H1 (cell line): ENCODE measurements around the gene TRIM24. TPM values are rescaled to one million over a fixed set of nuclear protein-coding genes. Genes with fewer than 3 reads are reported as not detected.

ENCODE experiments used
- CTCF ChIA-PET: fragments of 300-600 bp; sonication (Branson Sonifier 250); formaldehyde crosslinking; loops from one replicate; lab custom pipeline; 2021; ENCODE audit not compliant: partially characterized antibody; lab: Charles Lee
- POLR2A ChIA-PET: fragments of 300-600 bp; sonication (Branson Sonifier 250); formaldehyde crosslinking; loops from one replicate; lab custom pipeline; 2021; ENCODE audit warnings: inconsistent platforms; ENCODE audit not compliant: partially characterized antibody; lab: Charles Lee
- DNase-seq, 2 experiments: peaks; one replicate each; pipeline versions ENCODE4 v3.0.0 to v3.0.0-alpha.2; 2010 to 2022; ENCODE audit warnings: low spot score in 2 of 2, low read depth in 1 of 2, mixed read lengths in 1 of 2
- FAIRE-seq: peaks from 2 replicates; lab custom pipeline; 2011; peaks lifted over from hg19 to GRCh38; lab: Jason Lieb, UNC
- H2AFZ ChIP-seq: 2 replicates; pipeline ENCODE4 v1.8.1; 2012; ENCODE audit warnings: low read length, inconsistent platforms
- H2AK5ac ChIP-seq: 2 replicates; pipeline ENCODE4 v1.6.1; 2013; ENCODE audit warnings: low read depth, low read length
- H2BK120ac ChIP-seq: replicated peaks from 2 replicates; pipeline ENCODE3; 2013; ENCODE audit warnings: low read depth, low read length, inconsistent platforms
- H2BK12ac ChIP-seq: 2 replicates; pipeline ENCODE4 v1.6.1; 2013; ENCODE audit warnings: low read depth, low read length
- H2BK15ac ChIP-seq: 2 replicates; pipeline ENCODE4 v1.6.1; 2013; ENCODE audit warnings: low read length
- H2BK20ac ChIP-seq: 2 replicates; pipeline ENCODE4 v1.6.1; 2013; ENCODE audit warnings: low read length
- H2BK5ac ChIP-seq: 2 replicates; pipeline ENCODE4 v1.6.1; 2013; ENCODE audit warnings: low read depth, low read length
- H3K14ac ChIP-seq: 2 replicates; pipeline ENCODE4 v1.6.1; 2013; ENCODE audit warnings: inconsistent platforms; ENCODE audit not compliant: insufficient read length
- H3K18ac ChIP-seq: 2 replicates; pipeline ENCODE4 v1.6.1; 2013; ENCODE audit warnings: low read length; ENCODE audit errors: extremely low read depth
- H3K23ac ChIP-seq: 2 replicates; pipeline ENCODE4 v1.6.1; 2013; ENCODE audit warnings: inconsistent platforms; ENCODE audit not compliant: insufficient read length
- H3K23me2 ChIP-seq: 2 replicates; pipeline ENCODE4 v1.6.1; 2013; ENCODE audit warnings: low read depth, low read length
- H3K27ac ChIP-seq: 2 replicates; pipeline ENCODE4 v1.6.1; 2011; ENCODE audit warnings: low read depth, low read length, inconsistent platforms
- H3K27me3 ChIP-seq, 4 experiments: replicated peaks in 1 of 4; 1 replicate in 1 of 4; 2 replicates in 3 of 4; pipeline versions ENCODE4 v1.6.1 to v1.8.1; 2011 to 2013; ENCODE audit warnings: low read length in 3 of 4, mild to moderate bottlenecking in 3 of 4, inconsistent platforms in 2 of 4, mixed read lengths in 2 of 4, moderate library complexity in 1 of 4; ENCODE audit not compliant: control insufficient read depth in 3 of 4, insufficient read depth in 3 of 4; ENCODE audit errors: extremely low read depth in 1 of 4
- H3K36me3 ChIP-seq, 4 experiments: 2 replicates each; pipeline versions ENCODE4 v1.6.1 to v1.8.1; 2011 to 2013; ENCODE audit warnings: mild to moderate bottlenecking in 4 of 4, low read length in 3 of 4, moderate library complexity in 2 of 4, control low read depth in 1 of 4, inconsistent platforms in 1 of 4; ENCODE audit not compliant: insufficient read depth in 4 of 4, control insufficient read depth in 2 of 4
- H3K4ac ChIP-seq: replicated peaks from 2 replicates; pipeline ENCODE3; 2013; ENCODE audit warnings: low read length, low read depth, mixed read lengths, inconsistent platforms; ENCODE audit not compliant: insufficient read length
- H3K4me1 ChIP-seq, 4 experiments: replicated peaks in 1 of 4; 1 replicate in 1 of 4; 2 replicates in 3 of 4; pipeline versions ENCODE4 v1.6.1 to v1.8.1; 2011 to 2013; ENCODE audit warnings: low read length in 3 of 4, inconsistent platforms in 2 of 4, mixed read lengths in 1 of 4; ENCODE audit not compliant: insufficient read depth in 4 of 4, control insufficient read depth in 3 of 4
- H3K4me2 ChIP-seq, 2 experiments: 2 replicates each; pipeline versions ENCODE4 v1.6.1 to v1.8.1; 2011 to 2013; ENCODE audit warnings: low read depth in 2 of 2, low read length in 2 of 2, control low read depth in 1 of 2, inconsistent platforms in 1 of 2, mild to moderate bottlenecking in 1 of 2; ENCODE audit not compliant: insufficient read depth in 1 of 2
- H3K4me3 ChIP-seq, 4 experiments: fragments of 200-600, 300-600 bp in 1 of 4; sonication (generic), shearing (Covaris generic), sonication (Bioruptor Twin) in 1 of 4; 2 replicates each; pipeline versions ENCODE4 v1.5.1 to v1.8.1; 2011 to 2016; ENCODE audit warnings: low read length in 4 of 4, low read depth in 3 of 4, control low read depth in 2 of 4, inconsistent platforms in 2 of 4, mild to moderate bottlenecking in 2 of 4, mixed read lengths in 1 of 4, moderate library complexity in 1 of 4; ENCODE audit not compliant: insufficient read depth in 2 of 4; ENCODE audit errors: extremely low read depth in 1 of 4
- H3K56ac ChIP-seq: replicated peaks from 2 replicates; pipeline ENCODE3; 2013; ENCODE audit warnings: low read depth, mild to moderate bottlenecking, mixed read lengths, low read length, inconsistent platforms; ENCODE audit not compliant: insufficient read length
- H3K79me1 ChIP-seq: 2 replicates; pipeline ENCODE4 v1.6.1; 2013; ENCODE audit warnings: low read depth, low read length, control low read depth
- H3K79me2 ChIP-seq, 2 experiments: 2 replicates each; pipeline versions ENCODE4 v1.6.1 to v1.8.1; 2012 to 2013; ENCODE audit warnings: low read length in 2 of 2, mild to moderate bottlenecking in 2 of 2, inconsistent platforms in 1 of 2; ENCODE audit not compliant: insufficient read depth in 2 of 2, control insufficient read depth in 1 of 2
- H3K9ac ChIP-seq, 4 experiments: replicated peaks in 1 of 4; 1 replicate in 1 of 4; 2 replicates in 3 of 4; pipeline versions ENCODE4 v1.6.1 to v1.8.1; 2011 to 2013; ENCODE audit warnings: low read depth in 3 of 4, low read length in 3 of 4, control low read depth in 2 of 4, mild to moderate bottlenecking in 2 of 4, moderate library complexity in 2 of 4, inconsistent platforms in 1 of 4; ENCODE audit errors: extremely low read depth in 1 of 4
- H3K9me3 ChIP-seq, 2 experiments: 2 replicates each; pipeline versions ENCODE4 v1.6.1 to v1.8.1; 2012 to 2013; ENCODE audit warnings: mild to moderate bottlenecking in 2 of 2, moderate library complexity in 2 of 2, control low read depth in 1 of 2, inconsistent platforms in 1 of 2, low read depth in 1 of 2, low read length in 1 of 2, mixed read lengths in 1 of 2; ENCODE audit not compliant: insufficient read depth in 2 of 2
- H4K20me1 ChIP-seq, 2 experiments: replicated peaks in 1 of 2; 2 replicates each; pipeline versions ENCODE3 to v1.8.1; 2011 to 2013; ENCODE audit warnings: inconsistent platforms in 2 of 2, low read length in 2 of 2, mild to moderate bottlenecking in 1 of 2; ENCODE audit not compliant: insufficient read depth in 2 of 2, control insufficient read depth in 1 of 2
- H4K5ac ChIP-seq: 2 replicates; pipeline ENCODE4 v1.6.1; 2013; ENCODE audit warnings: low read length, low read depth, mixed read lengths, inconsistent platforms; ENCODE audit not compliant: insufficient read length
- H4K8ac ChIP-seq: 2 replicates; pipeline ENCODE4 v1.8.0; 2013; ENCODE audit warnings: mild to moderate bottlenecking, moderate library complexity, low read length, inconsistent platforms; ENCODE audit not compliant: insufficient read depth; ENCODE audit errors: extremely low read depth
- H4K91ac ChIP-seq: replicated peaks from 2 replicates; pipeline ENCODE3; 2013; ENCODE audit warnings: low read length, mixed read lengths, inconsistent platforms; ENCODE audit not compliant: insufficient read length
- CTCF ChIP-seq, 3 experiments: IDR thresholded peaks; 1 replicate in 2 of 3; 2 replicates in 1 of 3; pipeline versions ENCODE4 v1.5.1 to v1.6.1; 2011; ENCODE audit warnings: low read length in 3 of 3, mild to moderate bottlenecking in 3 of 3, inconsistent platforms in 2 of 3, low read depth in 1 of 3, moderate library complexity in 1 of 3; ENCODE audit not compliant: insufficient read depth in 1 of 3; ENCODE audit errors: control extremely low read depth in 1 of 3
- POLR2AphosphoS5 ChIP-seq: IDR thresholded peaks from 2 replicates; pipeline ENCODE4 v1.6.1; 2011; ENCODE audit warnings: low read depth, low read length
- WGBS, 2 experiments: shearing (Covaris generic) in 1 of 2; methylation state at CpG; one replicate each; pipeline versions ENCODE4 v1.1.6 to v1.1.7; 2013 to 2015; ENCODE audit warnings: low lambda C conversion rate in 2 of 2, mixed read lengths in 2 of 2, inconsistent platforms in 1 of 2, low coverage in 1 of 2, missing lambda C conversion rate in 1 of 2; ENCODE audit not compliant: insufficient replicate concordance in 2 of 2, insufficient coverage in 1 of 2, insufficient read length in 1 of 2; ENCODE audit errors: extremely low coverage in 1 of 2, missing lambda C conversion rate in 1 of 2; 5-methylcytosine and 5-hydroxymethylcytosine counted together
- polyA plus RNA-seq, 7 experiments: library from polyadenylated mRNA; depleted of rRNA in 3 of 7; stranded (reverse) in 5 of 7; unstranded in 2 of 7; fragments of >200 nt in 5 of 7; fragments of 200-250 nt in 2 of 7; gene quantifications; 1 replicate in 5 of 7; 2 replicates in 1 of 7; 4 replicates in 1 of 7; pipeline versions ENCODE4 v1.2.1 to v1.2.3, GENCODE V29; 2011 to 2013; ENCODE audit warnings: missing spikeins in 2 of 7, mixed read lengths in 2 of 7
- total RNA-seq: library from RNA; stranded (reverse); fragmentation: NEBNext Ultra II Directional; extraction: Animal tissue kit (Norgen Biotek cat#: 25700); gene quantifications from 2 replicates; pipeline ENCODE4 v1.2.1, GENCODE V29; 2021

TRIM24 gene
- total and polyA plus RNA-seq, 2 of the 8 experiments (the other 6 are each of a cell fraction or from before 2014, with no cell fraction given), result 67.6 to 149 TPM

- POLR2A ChIA-PET, result no interaction called here
- H2AFZ ChIP-seq, result no peak overlapping the region
- H3K4me2 ChIP-seq, result no peak overlapping the region
- CTCF ChIA-PET, result no interaction called here
- H2BK15ac ChIP-seq, result no peak overlapping the region
- no peak overlapping the region for H2BK20ac ChIP-seq
- H3K79me2 ChIP-seq, result no peaks in the 10 kb centered on the region
- H3K23me2 ChIP-seq, result no peaks in the 10 kb centered on the region
- no peaks in the 10 kb centered on the region for H3K27me3 ChIP-seq
- FAIRE-seq (no peak), DNase-seq (no peak)
- no peak overlapping the region for H3K9ac ChIP-seq
- no peak overlapping the region for H3K56ac ChIP-seq
- H2BK120ac ChIP-seq, result no peak overlapping the region
- no peak overlapping the region for H3K18ac ChIP-seq
- WGBS, 2 experiments, result 80% methylated on average over 1 of the region's 1 CpG; no CpG with 5 or more reads in 1 of the 2 experiments
- peaks cover 4 to 23% (median 14%) of the 10 kb centered on the region in 4 experiments for H3K36me3 ChIP-seq
- H4K20me1 ChIP-seq, result no peaks in the 10 kb centered on the region
- H3K14ac ChIP-seq, result no peak overlapping the region
- no peak overlapping the region for H2BK5ac ChIP-seq
- no peak overlapping the region for H4K5ac ChIP-seq
- TF ChIP-seq CTCF (IDR thresholded peaks at IDR 0.05; ENCODE audit: control extremely low read depth in 1 of 3, insufficient read depth in 1 of 3, low read depth in 1 of 3, low read length in 3 of 3) (no peak), POLR2AphosphoS5 (peak; percentile 2; the same call in 1 of the 2 replicates)
- H3K4me1 ChIP-seq, result no peaks in the 10 kb centered on the region
- no peak overlapping the region for H3K4me3 ChIP-seq
- H3K9me3 ChIP-seq, result no peaks in the 10 kb centered on the region
- H4K8ac ChIP-seq, result no peak overlapping the region
- no peak overlapping the region for H4K91ac ChIP-seq
- no peak overlapping the region for H3K4ac ChIP-seq
- no peak overlapping the region for H3K27ac ChIP-seq
- no peak overlapping the region for H3K23ac ChIP-seq
- no peak overlapping the region for H2AK5ac ChIP-seq
- H3K79me1 ChIP-seq, result no peaks in the 10 kb centered on the region
- no peak overlapping the region for H2BK12ac ChIP-seq
Observed at GRCh38 chr7:138590154-138590553, 130.1 kb downstream of the TRIM24 start.
